GM12864 (cell line): ENCODE measurements around the gene AGTR1.

ENCODE experiments used
- DNase-seq: peaks from one replicate; pipeline ENCODE4 v3.0.0-alpha.2; 2011; ENCODE audit warnings: low read depth
- H3K4me3 ChIP-seq: 2 replicates; pipeline ENCODE4 v1.5.1; 2011; ENCODE audit warnings: mild to moderate bottlenecking, low read depth, low read length, control low read depth
- TF ChIP-seq, protein P1 (sequence below): IDR thresholded peaks from 2 replicates; pipeline ENCODE4 v1.5.1; 2011; ENCODE audit warnings: low read depth, mild to moderate bottlenecking, moderate library complexity, low read length, control low read depth, inconsistent platforms; ENCODE audit errors: missing control alignments

The AGTR1 gene

DNA sequence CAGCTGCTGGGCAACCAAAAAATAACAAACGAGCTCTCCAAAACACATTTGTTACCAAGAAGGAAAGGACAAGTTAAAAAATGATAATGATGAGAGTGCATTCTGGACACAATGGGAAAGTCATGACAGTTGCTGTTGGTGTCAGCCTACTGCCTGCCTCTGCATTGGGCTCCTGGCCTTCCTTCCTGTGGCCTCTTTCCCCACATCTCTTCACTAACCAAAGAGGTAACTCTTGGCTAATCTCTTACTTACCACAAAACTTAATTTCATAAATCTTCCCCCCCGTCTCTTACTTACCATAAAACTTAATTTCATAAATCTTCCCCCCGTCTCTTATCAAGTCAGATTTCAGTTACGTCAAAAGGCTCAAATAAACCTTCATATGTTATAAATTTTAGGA is 58.6 kb downstream of the AGTR1 start:
- H3K4me3 ChIP-seq: no peak overlapping the region
- TF ChIP-seq, protein P1, sequence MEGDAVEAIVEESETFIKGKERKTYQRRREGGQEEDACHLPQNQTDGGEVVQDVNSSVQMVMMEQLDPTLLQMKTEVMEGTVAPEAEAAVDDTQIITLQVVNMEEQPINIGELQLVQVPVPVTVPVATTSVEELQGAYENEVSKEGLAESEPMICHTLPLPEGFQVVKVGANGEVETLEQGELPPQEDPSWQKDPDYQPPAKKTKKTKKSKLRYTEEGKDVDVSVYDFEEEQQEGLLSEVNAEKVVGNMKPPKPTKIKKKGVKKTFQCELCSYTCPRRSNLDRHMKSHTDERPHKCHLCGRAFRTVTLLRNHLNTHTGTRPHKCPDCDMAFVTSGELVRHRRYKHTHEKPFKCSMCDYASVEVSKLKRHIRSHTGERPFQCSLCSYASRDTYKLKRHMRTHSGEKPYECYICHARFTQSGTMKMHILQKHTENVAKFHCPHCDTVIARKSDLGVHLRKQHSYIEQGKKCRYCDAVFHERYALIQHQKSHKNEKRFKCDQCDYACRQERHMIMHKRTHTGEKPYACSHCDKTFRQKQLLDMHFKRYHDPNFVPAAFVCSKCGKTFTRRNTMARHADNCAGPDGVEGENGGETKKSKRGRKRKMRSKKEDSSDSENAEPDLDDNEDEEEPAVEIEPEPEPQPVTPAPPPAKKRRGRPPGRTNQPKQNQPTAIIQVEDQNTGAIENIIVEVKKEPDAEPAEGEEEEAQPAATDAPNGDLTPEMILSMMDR: no peak
- no peak for DNase-seq

DNA sequence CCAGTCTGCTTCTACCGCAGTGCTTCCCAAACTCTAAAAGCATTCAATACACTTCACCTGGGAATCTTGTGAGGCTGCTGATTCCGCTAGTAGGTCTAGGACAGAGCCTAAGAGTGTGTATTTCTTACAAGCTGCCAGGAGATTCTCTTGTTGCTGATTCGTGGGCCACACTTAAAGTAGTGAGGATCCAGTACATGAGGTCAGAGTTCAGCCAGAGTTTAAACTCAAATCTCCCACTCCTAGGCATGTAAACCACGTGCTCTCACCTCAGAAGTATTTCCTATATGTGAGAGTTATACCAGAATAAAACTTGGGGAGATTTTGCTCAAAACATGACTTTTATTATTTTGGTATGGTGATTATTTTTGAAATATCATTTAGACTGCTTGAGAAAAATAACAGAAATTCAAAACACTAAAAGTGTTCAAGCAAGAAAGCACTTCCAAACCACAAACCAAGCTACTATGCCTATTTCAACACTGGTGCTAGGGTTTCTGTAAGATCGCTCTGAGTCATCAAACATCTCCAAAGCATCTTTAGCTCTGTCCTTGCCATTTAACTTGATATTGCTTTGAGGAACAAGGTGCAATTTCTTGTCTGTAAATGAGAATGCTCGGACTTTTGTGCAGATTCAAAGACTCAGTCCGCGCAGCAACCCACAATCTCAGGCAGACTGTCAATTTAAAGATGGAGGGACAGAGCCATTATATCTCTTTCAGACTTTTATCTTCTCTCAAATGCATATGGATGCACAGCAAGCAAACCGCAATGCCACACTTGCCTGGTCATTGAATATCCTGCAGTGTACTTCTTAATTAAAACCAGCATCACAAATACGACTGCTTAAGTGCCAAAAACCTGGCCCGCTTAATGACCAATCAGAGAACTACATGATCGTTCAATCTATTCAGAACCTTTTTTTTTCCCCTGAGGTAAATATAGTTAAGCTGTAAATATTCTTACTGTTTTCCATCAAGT is 59.8 kb downstream of the AGTR1 start:
- H3K4me3 ChIP-seq: no peak overlapping the region
- TF ChIP-seq, protein P1: no peak
- no peak for DNase-seq

DNA sequence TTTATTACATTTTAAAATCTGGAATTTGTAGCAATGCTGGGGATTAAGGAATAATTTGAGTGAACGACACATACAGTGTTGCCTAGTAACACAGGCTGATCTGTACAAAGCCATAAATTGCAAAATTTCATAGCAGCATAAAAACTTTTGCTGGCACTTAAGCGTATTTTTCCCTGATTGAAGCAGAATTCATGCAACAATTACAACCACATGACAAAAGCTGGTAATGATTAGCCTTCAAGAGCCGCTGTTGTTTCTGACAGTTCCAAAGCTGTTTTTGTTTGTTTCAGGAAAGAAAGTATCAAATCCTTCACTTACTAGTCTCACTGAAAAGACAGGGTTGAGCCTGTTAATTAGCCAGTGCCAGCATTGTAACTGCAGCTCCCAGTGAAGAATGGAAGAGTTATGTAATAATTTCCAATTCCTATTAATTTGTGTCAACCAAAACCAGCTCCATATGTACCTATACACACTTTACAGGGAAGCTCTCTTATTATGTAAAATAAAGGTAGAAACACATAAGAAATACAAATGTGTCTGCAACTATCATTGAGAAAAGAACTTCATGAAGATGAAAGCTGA is 60.7 kb downstream of the AGTR1 start:
- TF ChIP-seq, protein P1: no peak
- DNase-seq: no peak
- H3K4me3 ChIP-seq: no peak overlapping the region

DNA sequence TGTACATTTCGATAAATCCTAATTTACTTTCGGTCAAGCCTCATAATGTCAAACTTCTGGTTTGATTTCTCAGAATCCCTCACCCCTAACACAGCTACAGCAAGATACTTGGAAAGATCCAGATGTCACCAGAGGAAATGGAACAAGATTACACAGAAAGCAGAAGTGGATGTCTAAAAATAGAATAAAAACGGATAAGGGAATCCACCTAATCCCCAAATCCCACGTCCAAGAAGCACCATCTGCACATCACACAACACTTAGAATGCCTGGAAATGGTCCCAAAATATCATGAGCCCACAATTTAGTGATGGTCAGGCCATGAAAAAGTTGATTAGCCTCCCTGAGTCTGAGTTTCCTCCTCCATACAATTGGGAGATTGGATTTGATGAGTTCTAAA is 61.7 kb downstream of the AGTR1 start:
- DNase-seq: no peak
- TF ChIP-seq, protein P1: no peak
- H3K4me3 ChIP-seq: no peak overlapping the region

DNA sequence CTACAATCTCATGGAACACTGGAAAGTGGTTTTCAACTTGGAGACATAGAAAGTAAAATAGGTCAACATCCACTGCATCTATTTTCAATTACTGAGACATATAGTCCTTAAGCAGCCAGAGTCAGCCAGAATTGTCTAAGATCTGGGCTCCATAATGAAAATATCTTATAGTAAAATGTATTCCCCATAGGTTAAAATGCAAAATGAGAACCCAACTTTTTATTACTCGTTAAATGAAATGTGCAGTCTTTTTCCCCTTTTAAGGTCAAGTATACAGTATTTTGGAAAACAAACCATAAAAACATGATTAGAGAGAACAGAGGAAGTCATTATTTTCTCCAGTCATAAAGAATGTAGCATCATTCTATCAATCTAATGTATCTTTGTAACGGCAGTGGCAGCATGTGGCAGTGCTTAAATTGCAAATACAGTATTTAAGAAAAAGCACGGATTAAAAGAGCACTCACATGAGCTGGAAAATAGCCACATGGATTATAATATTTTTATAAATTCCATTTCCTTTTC is 65.5 kb downstream of the AGTR1 start:
- TF ChIP-seq, protein P1: no peak
- no peak overlapping the region for H3K4me3 ChIP-seq
- DNase-seq: no peak

DNA sequence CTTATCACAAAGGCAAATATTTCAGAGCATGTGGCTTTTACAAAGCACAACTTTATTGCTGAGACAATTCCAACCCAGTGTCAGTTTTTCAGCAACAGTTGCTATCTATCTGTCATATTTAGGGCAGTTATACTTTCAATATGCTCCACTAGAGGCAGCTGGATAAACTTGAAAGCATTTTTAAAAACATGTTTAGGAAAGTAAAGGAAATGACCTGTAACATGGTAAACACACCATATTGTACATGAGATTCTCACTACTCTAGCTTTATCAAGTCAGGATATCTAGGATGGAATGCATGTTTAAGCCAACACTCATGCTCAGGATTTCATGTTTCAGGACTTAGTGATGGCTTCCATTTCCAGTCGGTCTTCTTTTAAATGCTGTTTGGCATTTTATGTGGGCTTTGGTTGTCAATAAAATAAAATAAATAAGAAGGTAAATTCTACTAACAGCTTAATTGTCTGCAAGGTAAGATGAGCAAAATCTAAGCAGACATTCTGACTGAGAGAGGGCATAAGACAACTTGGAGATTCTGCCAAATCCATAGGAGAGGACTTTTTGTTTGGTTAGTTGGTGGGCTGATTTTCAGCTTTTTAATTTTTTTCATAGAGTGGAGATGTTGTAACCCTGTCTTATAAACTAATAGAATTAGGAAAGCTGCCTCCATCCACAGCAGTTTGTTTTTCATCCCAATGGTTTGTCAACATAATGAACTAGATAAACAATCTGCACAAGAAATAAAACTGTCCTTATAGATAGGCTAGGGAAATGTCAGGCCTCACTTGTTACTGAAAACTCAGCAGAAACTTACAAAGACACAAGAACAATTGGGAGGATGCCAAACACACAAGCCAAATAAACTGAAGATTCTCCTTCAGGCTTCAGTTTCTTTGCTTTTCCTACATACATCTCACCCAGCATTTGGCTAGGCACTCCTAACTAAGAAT is 66.6 kb downstream of the AGTR1 start:
- no peak overlapping the region for H3K4me3 ChIP-seq
- TF ChIP-seq, protein P1: no peak

More for the DNA sequence above, 66.6 kb downstream of the AGTR1 start:
- no peak for DNase-seq
